ENCODE measurements around the gene CNPY4.
A peak's percentile ranks its signal among the peaks of the same experiment; 100 is the strongest.

Gene CNPY4

DNA sequence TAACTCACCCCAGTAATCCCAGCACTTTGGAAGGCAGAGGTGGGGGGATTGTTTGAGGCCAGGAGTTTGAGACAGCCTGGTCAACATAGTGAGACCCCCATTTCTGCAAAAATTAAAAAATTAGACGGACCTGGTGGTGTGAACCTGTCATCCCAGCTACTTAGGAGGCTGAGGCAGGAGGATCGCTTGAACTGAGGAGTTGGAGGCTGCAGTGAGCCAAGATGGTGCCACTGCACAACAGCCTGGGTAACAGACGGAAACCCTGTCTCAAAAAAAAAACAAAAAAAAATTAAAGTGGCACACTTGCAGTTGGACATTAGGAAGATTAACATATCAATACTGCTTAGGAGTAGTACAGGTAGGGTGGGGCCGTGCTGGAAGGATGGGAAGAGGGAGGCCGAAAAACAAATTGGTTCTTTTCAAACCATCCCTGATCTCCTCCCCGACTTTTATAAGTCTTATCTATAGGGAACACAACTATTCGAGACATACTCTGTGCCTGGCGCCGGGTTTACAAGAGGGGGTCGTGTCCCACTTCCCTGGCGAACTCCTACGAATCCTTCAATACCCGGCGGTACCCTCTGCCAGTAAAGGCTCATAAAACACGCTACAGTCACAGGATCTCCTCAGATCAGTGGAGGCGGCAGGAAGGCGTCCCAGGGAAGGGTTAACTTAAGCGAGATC, 904 bp upstream of the CNPY4 start:
- Histone ChIP-seq H3K79me2 (ENCODE audit: insufficient read depth, low read length) (peaks cover 24% of the 10 kb centered on the region), H3K4me1 (ENCODE audit: insufficient read depth, low read length, poor library complexity, severe bottlenecking) (peaks cover 14% of the 10 kb centered on the region)

DNA sequence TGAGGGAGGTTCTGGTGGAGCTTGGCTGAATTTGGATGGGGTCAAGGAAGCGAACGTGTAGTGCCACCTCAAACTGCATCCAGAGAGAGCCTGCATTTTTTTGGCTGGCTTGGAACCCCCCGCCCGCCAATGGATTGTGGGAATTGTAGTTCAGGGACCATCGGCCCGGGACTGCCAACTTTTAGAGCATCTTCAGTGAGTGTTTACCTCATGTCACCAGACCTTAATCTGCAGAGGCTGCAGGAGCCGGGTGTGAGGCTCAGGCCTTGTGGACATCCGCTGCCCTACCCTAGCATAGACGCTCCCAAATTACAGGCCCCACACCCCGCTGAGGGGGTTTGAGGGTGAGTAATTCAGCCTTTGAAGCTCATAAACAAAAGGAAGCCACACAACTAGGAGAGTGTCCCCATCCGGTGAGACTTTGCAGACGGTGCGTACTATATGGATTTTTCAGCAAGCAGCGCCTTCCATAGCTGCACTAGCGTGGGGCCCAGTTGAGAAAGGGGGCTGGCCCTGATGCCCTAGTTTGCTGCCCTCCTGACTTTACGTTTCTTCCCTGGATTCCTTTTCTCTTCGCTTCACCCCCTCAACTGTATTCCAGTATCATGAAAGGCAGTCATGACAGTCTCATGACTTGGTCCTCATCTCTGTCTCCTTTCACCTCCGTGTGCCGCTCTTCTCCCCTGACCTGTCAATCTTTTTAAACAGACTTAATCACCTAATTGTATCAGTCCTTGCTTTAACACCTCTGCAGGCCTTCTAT, 717 bp downstream of the CNPY4 start:
- Histone ChIP-seq H3K36me3 (ENCODE audit: insufficient read depth, low read length) (no peaks in the 10 kb centered on the region), H3K27me3 (ENCODE audit: insufficient read depth, low read length, poor library complexity, severe bottlenecking) (no peaks in the 10 kb centered on the region), H3K9ac (ENCODE audit: low read depth, low read length, poor library complexity, severe bottlenecking) (peak overlapping the region; percentile 91), H3K79me2 (ENCODE audit: insufficient read depth, low read length) (peaks cover 35% of the 10 kb centered on the region), H3K9me3 (ENCODE audit: insufficient read depth, low read depth, low read length) (no peaks in the 10 kb centered on the region), H3K4me2 (ENCODE audit: low read depth, low read length, poor library complexity, severe bottlenecking) (peak overlapping the region; percentile 91), H3F3A (ENCODE audit: low read depth) (no peaks in the 10 kb centered on the region; the same call in 1 of the 2 replicates), H2AFZ (ENCODE audit: low read length) (peak overlapping the region; percentile 78), H3K4me1 (ENCODE audit: insufficient read depth, low read length, poor library complexity, severe bottlenecking) (peaks cover 21% of the 10 kb centered on the region), H3K4me3 (ENCODE audit: low read length, poor library complexity, severe bottlenecking) (peak overlapping the region; percentile 99), H4K20me1 (ENCODE audit: insufficient read depth, low read length, poor library complexity, severe bottlenecking) (peaks cover 4% of the 10 kb centered on the region), H3K9me2 (replicated peaks; ENCODE audit: low read depth, low read length) (no peaks in the 10 kb centered on the region)
- TF ChIP-seq, protein P1, sequence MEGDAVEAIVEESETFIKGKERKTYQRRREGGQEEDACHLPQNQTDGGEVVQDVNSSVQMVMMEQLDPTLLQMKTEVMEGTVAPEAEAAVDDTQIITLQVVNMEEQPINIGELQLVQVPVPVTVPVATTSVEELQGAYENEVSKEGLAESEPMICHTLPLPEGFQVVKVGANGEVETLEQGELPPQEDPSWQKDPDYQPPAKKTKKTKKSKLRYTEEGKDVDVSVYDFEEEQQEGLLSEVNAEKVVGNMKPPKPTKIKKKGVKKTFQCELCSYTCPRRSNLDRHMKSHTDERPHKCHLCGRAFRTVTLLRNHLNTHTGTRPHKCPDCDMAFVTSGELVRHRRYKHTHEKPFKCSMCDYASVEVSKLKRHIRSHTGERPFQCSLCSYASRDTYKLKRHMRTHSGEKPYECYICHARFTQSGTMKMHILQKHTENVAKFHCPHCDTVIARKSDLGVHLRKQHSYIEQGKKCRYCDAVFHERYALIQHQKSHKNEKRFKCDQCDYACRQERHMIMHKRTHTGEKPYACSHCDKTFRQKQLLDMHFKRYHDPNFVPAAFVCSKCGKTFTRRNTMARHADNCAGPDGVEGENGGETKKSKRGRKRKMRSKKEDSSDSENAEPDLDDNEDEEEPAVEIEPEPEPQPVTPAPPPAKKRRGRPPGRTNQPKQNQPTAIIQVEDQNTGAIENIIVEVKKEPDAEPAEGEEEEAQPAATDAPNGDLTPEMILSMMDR (conservative IDR thresholded peaks at IDR 0.05; ENCODE audit: low read length) = no peak
- no peak for TF ChIP-seq EZH2phosphoT487 (IDR thresholded peaks at IDR 0.05; ENCODE audit: borderline replicate concordance)

More for the DNA sequence above, 904 bp upstream of the CNPY4 start:
- peak overlapping the region; percentile 78 for H2AFZ ChIP-seq (ENCODE audit: low read length)
- peaks cover 4% of the 10 kb centered on the region; the same call in 1 of the 2 replicates for H3K36me3 ChIP-seq (ENCODE audit: insufficient read depth, low read length)
- TF ChIP-seq EZH2phosphoT487 (IDR thresholded peaks at IDR 0.05; ENCODE audit: borderline replicate concordance) = no peak
- TF ChIP-seq, protein P1 (conservative IDR thresholded peaks at IDR 0.05; ENCODE audit: low read length) = no peak
- H3F3A ChIP-seq (ENCODE audit: low read depth) = no peaks in the 10 kb centered on the region
- H3K9me3 ChIP-seq (ENCODE audit: insufficient read depth, low read depth, low read length) = no peaks in the 10 kb centered on the region
- H3K9me2 ChIP-seq (replicated peaks; ENCODE audit: low read depth, low read length) = no peaks in the 10 kb centered on the region
- H4K20me1 ChIP-seq (ENCODE audit: insufficient read depth, low read length, poor library complexity, severe bottlenecking) = peaks cover 4% of the 10 kb centered on the region
- peak overlapping the region; percentile 91 for H3K4me2 ChIP-seq (ENCODE audit: low read depth, low read length, poor library complexity, severe bottlenecking)
- H3K4me3 ChIP-seq (ENCODE audit: low read length, poor library complexity, severe bottlenecking) = peak overlapping the region; percentile 99
- H3K27me3 ChIP-seq (ENCODE audit: insufficient read depth, low read length, poor library complexity, severe bottlenecking) = no peaks in the 10 kb centered on the region
- H3K9ac ChIP-seq (ENCODE audit: low read depth, low read length, poor library complexity, severe bottlenecking) = peak overlapping the region; percentile 91

DNA sequence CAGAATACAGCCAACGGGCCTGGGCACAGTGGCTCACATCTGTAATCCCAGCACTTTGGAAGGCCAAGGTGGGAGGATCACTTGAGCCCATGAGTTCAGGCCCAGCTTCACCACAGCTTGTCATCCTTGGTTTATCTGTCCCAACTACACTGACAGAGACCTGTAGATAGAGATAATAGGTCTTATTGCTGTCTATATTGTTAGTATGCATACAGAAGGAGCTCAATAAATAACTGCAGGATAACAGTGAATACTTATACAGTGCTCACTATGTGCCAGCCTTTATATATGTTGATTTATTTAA, 1.3 kb downstream of the CNPY4 start:
- H3K9me3 ChIP-seq (ENCODE audit: insufficient read depth, low read depth, low read length) = no peaks in the 10 kb centered on the region
- H3K4me3 ChIP-seq (ENCODE audit: low read length, poor library complexity, severe bottlenecking) = peak overlapping the region; percentile 99
- no peak for TF ChIP-seq EZH2phosphoT487 (IDR thresholded peaks at IDR 0.05; ENCODE audit: borderline replicate concordance)
- TF ChIP-seq, protein P1 (conservative IDR thresholded peaks at IDR 0.05; ENCODE audit: low read length) = no peak
- peak overlapping the region; percentile 78; the same call in 1 of the 2 replicates for H2AFZ ChIP-seq (ENCODE audit: low read length)
- peaks cover 40% of the 10 kb centered on the region for H3K79me2 ChIP-seq (ENCODE audit: insufficient read depth, low read length)
- H3K4me1 ChIP-seq (ENCODE audit: insufficient read depth, low read length, poor library complexity, severe bottlenecking) = peaks cover 26% of the 10 kb centered on the region
- no peaks in the 10 kb centered on the region for H3K27me3 ChIP-seq (ENCODE audit: insufficient read depth, low read length, poor library complexity, severe bottlenecking)
- no peaks in the 10 kb centered on the region; the same call in 1 of the 2 replicates for H3F3A ChIP-seq (ENCODE audit: low read depth)
- peaks cover 4% of the 10 kb centered on the region for H4K20me1 ChIP-seq (ENCODE audit: insufficient read depth, low read length, poor library complexity, severe bottlenecking)
- H3K4me2 ChIP-seq (ENCODE audit: low read depth, low read length, poor library complexity, severe bottlenecking) = peak overlapping the region; percentile 91
- H3K36me3 ChIP-seq (ENCODE audit: insufficient read depth, low read length) = no peaks in the 10 kb centered on the region
- peak overlapping the region; percentile 91 for H3K9ac ChIP-seq (ENCODE audit: low read depth, low read length, poor library complexity, severe bottlenecking)
- no peaks in the 10 kb centered on the region for H3K9me2 ChIP-seq (replicated peaks; ENCODE audit: low read depth, low read length)

Data from Loucy (cell line).